Ammon's horn (tissue), 1 donor: ENCODE measurements around the gene GDPD5.

ENCODE experiments used
- DNase-seq: peaks from one replicate; pipeline ENCODE4 v3.0.0-alpha.2; 2016; ENCODE audit warnings: low spot score

The GDPD5 gene

DNA sequence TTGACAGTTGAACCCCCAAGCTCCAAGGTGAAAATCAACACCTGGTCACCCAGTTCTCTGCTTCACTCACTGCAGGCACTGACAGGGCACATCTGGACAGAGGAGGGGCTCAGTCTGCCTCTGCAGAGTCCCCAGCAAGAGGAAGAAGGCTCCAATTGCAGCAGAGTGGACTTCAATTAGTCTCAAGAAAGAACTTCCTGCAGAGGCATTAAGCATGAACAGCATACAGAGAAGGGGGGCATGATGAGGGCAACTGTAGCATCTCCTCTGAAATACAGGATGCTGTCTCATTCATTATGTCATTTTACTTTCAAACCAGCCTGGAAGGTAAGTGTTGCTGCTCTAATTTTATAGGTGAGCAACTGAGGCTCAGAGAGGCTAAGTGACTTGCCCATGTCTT lies 11.1 kb downstream of the GDPD5 start:
- no peak for DNase-seq

- DNase-seq: no peak
These were observed 12.5 kb downstream of the GDPD5 start for GRCh38 chr11:75513250-75513649.

DNA sequence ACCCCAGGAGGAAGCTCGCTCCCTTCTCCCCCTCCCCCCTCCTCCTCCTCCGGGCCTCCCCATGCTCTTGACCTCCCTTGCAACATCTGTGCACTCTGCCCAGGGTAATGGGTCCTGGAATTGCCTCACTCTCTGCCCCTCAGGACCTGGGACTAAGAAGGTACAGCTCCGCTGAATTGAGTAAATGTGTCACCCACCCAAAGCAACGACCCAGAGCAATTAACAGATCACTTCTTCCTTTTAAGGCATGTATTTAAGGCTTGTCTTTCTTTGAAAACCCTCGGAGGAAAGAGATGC lies 15.1 kb downstream of the GDPD5 start:
- DNase-seq: no peak

GRCh38 chr11:75510004-75510722 lies 15.6 kb downstream of the GDPD5 start:
- no peak for DNase-seq

GRCh38 chr11:75509020-75509720 lies 16.6 kb downstream of the GDPD5 start:
- no peak for DNase-seq

GRCh38 chr11:75508051-75508561 lies 17.6 kb downstream of the GDPD5 start:
- DNase-seq: no peak

DNA sequence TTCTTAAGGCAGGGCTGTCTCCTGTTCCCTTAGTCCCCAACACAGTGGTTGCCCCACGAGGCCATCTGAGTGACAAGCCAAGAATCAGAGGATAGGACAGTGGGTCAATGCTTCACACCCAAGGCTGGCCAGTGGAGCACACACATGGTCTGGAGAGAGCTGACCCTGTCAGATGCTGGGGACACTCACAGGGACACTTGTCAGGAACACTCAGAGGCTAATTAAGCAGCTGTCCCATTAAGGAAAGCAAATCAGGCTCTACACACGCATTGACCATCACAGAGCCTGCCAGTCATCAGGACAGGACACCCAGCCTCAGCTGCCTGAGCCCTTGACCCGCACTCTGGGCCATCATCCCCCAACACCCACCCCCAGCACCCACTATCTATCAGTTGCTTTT lies 18.2 kb downstream of the GDPD5 start:
- DNase-seq: no peak

GRCh38 chr11:75506827-75507226 lies 18.9 kb downstream of the GDPD5 start:
- DNase-seq: no peak

- DNase-seq: no peak
These were observed 19.6 kb downstream of the GDPD5 start for GRCh38 chr11:75505916-75506692.

DNA sequence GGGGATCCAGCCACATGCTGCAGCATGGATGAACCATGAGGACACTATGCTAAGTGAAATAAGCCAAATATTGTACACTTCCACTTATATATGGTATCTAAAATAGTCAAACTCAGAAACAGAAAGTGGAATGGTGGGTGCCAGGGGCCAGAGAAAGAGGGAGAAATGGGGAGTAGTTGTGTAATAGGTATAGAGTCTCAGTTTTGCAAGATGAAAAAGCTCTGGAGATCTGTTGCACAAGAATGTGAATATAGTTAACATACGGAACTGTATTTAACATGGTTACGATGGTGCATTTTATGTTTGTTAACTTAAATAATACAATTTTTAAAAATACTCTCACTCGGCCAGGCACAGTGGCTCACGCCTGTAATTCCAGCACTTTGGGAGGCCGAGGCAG lies 21.2 kb downstream of the GDPD5 start:
- DNase-seq: no peak

DNA sequence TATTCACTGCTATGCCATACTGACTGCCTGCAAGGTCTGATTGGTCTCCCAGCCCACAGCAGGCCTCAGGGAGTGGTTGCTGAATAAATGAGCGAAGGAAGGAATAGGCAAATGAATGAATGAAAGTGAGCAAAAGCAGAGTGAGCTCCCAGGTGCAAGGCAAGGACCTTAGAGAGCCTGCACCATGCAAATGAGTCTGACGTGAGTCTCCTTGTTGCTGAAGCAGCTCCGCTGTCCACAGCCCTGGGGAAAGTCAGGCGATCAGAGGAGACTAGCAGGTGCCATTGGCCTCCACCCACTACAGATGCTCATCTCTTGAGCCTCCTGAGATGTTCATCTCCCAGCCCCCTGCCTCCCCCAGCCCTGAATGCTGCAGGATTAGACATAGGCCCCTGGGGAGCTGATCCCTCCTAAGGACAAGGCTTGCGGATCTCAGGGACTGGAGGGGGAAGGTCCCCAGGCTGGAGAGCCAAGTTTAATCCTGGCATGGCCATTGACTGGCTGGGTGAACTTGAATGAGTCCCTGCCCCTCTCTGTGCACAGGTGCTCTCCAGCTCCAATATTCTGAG lies 22.1 kb downstream of the GDPD5 start:
- no peak for DNase-seq

DNA sequence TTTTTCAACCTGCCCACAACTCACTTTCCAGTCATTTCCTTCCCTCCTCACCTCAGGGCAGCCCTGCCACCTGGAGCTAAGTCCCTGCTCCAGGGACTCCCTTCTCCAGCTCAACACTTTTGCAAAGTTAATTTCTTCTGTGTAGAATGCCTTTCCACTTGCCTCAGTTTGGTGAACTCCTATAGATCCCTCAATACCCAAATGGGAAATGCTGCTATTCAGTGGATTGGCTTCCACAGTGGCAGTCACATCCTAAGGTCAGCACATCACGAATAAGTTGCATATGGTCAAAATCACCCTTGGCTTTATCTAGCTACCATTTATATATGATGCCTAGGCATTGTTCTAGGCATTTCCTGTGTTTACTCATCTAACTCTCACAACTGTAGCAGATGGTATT lies 23.6 kb downstream of the GDPD5 start:
- DNase-seq: no peak

DNA sequence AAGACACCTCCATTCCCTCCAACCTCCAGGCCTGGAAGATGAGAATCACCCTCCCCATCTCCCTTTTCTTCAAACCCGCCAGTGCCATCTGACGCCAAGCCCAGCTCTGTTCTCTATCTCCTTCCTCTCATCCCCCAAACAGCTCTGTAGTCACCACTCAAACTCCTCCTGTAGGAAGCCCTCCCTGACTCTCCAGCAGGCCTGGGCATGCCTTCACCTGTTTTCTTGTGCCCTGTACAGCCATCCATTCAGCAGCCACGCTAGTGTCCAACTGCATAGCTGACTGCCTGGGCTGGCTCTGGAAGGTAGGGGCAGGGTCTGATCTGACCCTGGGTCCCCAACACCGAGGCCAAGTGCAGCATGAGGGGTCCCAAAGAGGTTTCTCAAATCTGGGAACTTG lies 25.0 kb downstream of the GDPD5 start:
- DNase-seq: no peak

DNA sequence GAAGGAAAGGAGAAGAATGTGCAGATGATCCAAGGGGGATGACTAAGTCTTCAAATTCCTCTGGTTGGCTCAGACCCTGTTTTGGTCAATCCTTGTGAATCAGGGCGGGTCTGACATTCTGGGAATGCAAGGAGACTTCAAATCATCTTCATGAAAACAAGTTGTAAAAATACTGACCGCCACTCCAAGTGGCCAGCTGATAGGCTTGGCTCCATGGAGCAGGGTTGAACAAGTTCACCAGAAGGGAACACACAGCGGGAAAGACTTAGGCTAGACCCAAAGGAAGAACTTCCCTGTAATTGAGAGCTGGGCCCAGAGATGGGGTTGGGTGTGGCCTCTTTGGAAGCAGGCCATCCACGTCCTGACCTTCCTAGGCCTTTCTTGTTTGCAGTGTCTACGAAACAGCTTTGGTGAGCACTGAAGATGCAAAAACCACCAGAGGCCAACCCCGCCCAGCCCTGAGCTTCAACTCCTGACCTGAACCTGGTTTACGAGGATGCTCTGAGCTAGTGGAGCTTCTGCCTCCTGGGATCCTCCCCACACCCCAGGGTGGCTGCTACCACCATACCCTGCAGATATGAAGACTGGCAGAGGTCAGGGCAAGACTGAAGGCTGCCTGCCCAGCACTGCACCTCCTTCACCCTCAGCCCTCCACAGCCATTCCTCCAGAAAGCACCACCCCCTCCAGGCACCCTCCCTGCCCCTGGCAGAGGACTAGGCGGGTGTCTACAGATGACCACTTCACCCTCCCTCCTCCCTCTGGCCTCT lies 26.1 kb downstream of the GDPD5 start:
- no peak for DNase-seq

DNA sequence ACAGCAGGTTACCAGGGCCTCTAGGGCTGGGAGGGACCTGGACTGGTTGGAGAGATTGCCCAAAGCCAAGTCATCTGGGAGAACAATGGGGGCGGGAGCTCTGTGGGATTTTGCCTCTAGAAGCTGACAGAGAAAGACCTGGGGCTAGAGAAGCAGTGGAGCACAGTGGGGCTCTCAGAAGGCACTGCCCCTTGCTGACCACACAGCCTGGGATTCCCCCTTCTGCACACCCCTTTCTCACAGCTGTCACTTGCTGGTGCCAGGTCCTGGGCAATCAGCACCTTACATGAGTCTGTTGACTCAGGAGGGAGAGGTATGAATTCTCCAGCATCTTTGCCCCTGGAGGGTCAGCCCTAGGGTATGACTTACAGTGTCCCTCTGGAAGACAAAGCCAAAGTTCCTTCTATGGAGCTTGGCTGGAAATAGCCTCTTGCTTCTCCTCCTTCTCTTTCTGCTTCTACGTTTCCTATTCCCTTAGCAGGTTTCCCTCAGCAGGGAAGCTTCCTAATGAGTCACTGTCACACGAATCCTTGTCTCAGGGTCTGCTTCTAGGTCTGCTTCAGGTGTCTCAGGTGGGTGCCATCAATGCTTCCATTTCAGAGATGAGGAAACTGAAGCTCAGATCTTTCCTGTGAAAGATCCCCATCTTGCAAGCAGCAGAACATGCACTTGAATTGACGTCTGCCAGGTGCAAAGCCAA lies 27.0 kb downstream of the GDPD5 start:
- DNase-seq: no peak

GRCh38 chr11:75497788-75498409 lies 27.8 kb downstream of the GDPD5 start:
- DNase-seq: no peak

DNA sequence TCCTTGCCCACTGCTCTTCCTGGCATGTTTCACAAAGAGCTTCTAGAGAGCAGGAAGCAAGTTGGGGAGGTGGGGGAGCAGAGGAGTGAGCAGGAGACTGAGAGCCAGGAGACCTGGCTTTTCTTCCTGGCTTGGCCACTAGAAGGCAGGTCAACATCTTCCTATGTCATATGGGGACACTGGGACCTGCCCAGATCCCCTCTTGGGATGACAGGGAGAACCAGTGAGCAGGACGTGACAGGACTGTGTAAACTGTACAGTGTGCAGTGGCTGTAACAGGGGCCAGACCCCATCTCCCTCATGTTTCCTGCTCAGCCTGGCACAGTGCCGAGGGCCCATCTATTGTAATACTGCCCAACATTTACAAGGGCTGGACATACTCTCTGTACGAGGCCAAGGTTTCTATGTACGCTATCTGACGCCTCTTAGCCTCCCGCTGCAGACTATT lies 29.4 kb downstream of the GDPD5 start:
- no peak for DNase-seq

DNA sequence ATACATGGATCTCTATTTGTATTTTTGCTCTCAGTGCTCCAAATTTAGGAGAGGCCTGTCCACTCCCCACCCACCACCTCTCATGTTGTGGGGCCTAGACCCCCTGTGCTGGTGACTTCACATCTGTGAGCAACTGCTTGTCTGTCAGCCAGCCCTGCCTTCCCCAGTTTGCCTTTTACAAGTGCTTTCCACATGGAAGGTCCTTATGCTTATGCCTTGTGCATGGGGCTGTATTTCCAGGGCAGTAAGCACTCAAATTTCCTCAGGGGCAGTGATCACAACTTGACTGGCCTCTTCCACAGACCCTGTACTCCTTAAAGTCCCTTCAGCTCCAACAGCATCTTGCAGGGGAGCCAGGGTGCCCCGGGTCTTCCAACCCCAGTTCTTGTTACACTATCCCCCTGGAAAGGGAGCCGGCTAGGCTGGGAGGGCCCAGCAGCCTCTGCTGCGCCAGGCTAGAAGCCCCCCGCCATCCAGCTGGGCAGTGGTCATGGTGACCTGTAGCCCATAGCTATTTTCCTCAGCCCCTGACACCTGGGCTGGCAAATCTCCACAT lies 29.9 kb downstream of the GDPD5 start:
- no peak for DNase-seq

DNA sequence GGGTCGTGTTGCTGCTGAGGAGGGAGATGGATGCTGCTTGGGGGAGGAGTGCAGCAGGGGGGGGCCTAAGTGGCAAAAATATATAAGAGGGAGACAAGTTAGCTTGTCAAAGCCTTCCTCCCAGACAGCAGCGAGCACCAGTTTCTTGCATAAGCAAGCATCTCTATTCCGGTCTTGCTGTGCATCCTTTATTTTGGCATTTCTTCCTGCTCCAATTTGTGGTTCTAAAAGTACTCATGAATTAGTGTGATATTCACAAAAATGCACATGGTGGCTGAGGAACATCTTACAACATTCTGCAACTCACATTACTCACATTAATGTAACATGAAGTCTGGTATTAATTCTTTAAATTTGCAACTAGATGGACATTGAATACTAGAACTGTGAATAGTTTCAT lies 32.1 kb downstream of the GDPD5 start:
- DNase-seq: no peak

GRCh38 chr11:75492181-75492820 lies 33.4 kb downstream of the GDPD5 start:
- no peak for DNase-seq
